NOMO-1 (cell line): Measurements from ENCODE around the gene PKNOX2.

Experiments
- DNase-seq, 2 experiments: peaks; one replicate each; lab custom pipeline; 2025; ENCODE audit not compliant: unreplicated experiment in 2 of 2; lab: John Stamatoyannopoulos, UW

PKNOX2 gene

DNA sequence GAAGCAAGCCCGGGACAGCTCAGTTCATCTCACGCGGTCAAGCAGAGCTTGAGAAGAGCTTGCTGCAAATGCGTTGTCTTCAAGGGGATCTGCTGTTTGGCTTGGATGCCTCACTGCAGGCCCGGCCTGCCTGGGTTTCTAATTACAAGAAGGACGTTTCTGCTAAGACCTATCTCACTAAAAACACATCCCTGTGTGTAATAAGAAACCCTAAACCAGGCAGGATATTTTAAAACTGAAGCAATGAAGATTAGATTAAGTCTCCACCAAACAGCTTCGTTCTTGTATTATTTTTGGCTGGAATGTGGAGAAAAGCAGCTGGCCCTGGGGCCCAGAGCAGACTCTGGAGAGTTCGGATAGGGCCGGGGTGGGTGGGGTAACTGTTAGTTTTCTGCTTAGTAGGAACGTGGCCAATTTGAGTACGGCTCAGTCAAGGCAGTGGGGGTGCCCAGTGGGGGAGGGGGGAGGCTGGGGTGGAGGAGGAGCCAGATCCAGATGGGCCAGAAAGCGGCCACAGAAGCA is 6.0 kb downstream of the PKNOX2 start:
- DNase-seq, result no peak

DNA sequence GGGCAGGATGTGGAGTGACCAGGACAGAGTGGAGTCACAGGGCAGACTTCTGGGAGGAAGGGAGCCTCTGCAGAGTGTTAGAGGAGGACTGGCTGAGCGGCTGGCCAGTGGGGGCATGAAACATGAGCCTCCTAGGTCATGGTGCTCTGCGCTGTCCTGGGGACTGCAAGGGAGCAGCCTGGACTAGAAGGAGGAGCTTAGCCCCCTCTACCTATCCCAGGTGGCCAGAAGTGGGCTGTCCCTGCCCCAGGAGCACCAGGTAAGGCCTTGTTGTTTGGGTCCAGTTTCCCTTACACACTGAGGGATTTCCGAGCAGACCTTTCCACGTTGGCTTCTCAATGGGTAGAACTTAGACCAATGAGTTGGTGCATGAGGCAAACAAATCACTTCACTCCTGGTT is 7.4 kb downstream of the PKNOX2 start:
- DNase-seq, result no peak

DNA sequence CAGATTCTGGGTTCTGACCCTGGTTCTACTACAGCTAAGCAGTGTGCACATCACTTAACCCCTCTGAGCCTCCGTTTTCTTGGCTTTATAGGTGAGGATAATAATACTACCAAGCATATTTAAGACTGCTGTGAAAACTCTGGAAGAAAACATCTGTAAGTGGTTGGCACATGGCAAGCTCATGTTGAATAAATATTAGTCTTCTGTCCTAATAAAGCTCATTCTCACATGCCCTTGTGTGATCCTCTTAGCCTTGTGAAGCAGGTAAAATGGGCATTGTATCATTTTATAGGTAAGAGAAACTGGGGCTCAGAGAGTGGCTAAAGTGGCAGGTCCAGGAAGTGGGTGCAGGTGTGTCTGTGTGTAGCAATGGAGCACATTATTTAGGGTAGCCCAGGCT is 8.5 kb downstream of the PKNOX2 start:
- no peak for DNase-seq

DNA sequence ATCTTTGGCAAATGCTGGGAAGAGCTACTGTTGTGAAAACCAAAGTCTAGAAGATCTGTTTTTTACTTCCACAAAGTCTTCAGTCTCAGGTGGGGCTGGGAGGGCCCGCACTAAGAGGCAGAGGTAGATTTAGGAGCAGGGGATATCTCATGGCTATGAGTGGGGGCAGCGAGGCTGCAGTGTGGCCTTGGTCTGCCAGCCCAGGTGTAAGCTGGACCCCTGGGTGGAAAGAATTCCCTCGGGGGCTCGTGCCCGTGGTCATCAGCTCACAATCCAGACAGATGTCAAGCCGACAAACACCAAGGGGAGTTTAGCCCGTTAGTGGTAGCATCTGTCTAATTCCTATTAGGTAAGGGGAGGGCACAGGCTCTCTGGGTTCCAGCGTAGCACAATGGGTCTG is 9.0 kb downstream of the PKNOX2 start:
- DNase-seq, result no peak

DNA sequence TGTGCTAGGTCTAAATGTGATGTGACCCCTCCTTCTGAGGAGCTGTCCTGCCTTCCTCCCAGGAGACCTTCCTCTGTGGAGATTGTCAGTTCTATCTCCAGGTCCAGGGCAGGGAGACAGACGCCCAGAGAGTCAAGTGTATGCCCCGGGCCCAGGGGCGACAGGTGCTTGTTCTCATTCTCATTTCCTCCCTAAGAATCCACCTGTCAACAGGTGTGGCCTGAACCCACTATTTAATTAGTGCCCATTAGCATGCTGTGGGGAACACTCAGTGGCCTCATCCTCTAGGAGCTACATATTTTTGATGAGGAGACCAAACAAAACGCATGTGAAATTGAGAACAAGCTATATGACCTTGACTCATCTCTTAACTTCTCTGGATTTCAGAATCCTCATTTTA is 9.5 kb downstream of the PKNOX2 start:
- no peak for DNase-seq

DNA sequence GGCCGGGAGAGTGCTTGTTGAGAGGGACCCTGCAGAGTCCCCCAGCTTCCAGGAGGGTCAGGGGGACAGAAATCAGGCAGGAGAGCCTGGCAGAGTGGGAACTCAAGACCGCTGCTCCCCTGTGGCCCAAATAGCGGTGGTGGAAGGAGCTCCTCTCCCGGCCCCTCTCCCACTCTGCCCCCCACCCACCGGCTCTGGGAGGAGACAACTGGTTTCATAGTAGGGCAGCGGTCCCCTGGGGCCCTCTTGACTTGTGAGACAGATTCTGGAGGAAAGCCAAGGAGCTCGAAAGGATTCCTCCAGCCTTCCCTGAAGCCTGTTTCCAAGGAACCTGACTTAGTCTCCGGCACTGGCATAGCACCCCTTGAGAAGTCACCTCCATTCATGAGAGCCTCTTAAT is 10.1 kb downstream of the PKNOX2 start:
- DNase-seq, result no peak

DNA sequence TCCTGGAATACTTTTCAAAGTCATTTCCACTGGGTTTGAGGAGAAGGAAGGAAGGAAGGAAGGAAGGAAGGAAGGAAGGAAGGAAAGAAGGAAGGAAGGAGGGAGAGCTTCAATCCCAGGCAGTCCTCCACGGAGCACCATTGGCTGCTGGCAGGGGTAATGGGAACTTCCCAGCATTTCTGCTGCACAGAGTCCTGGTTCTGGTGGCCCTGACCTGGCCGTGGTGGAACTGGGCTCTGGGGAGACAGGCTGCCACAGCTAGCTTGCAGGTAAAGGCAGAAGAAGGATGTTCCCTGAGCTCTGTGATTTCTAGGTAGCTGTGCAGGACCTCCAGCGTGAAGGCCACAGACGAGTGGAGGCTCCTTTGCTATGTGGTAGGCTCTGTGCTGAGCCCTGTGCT is 10.6 kb downstream of the PKNOX2 start:
- no peak for DNase-seq

DNA sequence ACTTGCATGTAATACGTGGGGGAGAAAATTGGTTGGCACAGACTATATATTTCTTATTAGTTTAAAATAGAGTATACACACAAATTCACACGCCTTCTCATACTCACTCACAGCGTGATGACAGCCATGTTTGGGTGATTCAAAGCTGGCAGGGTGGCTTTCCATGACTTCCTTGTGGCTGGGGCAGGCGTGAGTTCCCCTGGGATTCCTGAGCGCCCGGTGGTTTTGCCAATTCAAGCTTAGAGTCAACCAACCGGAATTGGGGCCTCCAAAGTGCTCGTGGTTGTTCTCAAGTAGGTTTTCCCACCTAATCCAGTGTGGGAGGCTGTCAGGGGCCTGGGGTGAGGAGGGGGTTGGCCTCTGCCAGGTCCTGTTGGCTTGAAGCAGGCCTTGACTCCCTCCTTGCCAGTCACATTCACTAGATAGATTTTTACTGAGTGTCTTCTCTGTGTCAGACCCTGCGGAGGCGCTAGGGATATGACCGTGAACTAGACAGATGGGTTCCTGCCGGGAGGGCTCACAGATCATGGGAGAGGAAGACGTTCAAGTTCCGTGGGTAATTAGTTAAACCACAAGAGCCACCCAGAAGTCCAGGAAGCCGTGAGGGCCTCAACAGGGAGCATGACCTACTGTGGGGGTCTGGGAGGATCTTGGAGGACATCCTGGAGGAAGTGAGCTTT is 11.5 kb downstream of the PKNOX2 start:
- DNase-seq, result peak; percentile 13 to 15

DNA sequence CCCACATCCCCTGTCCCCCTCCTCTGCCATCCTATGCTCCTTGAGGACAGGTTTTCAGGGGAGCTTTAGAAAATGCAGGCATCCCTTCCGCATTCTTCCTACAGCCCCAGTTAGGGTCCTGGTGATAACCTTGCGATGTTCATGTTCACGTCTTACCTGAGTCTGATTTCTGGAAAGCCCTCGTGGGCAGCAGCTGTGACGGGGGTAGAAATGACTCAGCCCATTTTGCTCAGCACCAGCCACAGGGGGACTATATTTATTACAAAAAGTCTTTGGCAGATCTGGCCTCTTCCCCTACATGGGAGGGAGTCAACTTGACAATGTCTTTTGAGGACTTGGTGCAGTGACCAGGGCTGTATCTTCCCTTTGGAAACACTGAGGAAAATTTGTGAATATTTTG is 12.3 kb downstream of the PKNOX2 start:
- DNase-seq, result no peak

DNA sequence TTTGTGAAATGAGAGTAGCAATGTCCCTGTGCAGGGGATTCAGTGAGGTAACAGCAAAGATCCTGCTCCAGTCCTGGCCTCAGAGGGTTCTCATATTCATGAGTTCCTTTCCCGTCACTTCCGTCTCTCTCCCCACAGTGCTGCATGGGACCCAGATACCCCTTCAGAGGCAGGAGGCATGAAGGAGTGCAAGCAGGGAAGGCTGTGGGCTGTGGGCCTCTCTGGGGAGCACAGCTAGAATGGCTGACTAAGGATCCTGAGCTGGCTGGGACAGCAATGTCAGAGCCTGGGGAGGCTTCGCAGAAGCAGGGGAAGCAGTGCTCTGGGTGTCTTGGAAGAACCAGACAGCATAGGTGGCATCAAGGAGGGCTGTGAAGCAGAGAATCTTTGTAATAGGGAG is 13.0 kb downstream of the PKNOX2 start:
- no peak for DNase-seq

DNA sequence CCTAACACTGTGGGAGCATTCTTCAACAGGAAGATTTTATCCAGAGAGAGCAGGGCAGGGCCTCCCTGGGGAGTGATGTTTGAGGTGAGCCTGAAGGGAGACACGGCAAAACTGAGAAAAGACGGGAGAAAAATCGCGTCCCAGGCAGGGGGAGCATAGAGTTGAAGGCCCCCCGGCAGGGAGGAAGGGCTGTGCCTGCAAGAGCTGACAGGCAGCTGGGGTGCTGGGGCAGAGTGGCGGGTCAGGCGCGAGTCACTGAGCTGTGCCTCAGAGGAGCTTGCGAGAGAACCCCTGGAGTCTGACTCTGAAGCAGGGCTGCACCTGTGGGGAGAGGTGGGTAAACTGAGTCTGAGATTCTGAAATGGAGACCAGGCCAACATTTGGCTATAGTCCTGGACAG is 14.8 kb downstream of the PKNOX2 start:
- DNase-seq, result no peak

DNA sequence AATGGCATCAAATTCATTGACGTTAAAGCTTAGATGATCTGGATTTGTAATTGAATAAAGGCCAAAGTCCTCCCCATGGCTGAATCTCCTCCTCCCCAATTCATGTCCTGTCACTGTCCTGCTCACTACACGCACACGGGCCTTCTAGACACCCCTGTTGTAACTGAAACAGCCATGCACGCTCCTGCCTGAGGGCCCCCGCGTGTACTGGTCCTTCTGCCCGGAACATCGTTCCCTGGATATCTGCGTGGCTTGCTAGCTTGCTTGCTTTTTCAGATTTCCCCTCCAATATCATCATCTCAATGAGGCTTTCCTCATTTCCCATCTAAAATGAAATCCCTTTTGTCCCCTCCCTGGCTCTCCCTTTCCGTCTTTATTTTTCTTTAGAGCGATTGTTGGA is 15.3 kb downstream of the PKNOX2 start:
- no peak for DNase-seq

DNA sequence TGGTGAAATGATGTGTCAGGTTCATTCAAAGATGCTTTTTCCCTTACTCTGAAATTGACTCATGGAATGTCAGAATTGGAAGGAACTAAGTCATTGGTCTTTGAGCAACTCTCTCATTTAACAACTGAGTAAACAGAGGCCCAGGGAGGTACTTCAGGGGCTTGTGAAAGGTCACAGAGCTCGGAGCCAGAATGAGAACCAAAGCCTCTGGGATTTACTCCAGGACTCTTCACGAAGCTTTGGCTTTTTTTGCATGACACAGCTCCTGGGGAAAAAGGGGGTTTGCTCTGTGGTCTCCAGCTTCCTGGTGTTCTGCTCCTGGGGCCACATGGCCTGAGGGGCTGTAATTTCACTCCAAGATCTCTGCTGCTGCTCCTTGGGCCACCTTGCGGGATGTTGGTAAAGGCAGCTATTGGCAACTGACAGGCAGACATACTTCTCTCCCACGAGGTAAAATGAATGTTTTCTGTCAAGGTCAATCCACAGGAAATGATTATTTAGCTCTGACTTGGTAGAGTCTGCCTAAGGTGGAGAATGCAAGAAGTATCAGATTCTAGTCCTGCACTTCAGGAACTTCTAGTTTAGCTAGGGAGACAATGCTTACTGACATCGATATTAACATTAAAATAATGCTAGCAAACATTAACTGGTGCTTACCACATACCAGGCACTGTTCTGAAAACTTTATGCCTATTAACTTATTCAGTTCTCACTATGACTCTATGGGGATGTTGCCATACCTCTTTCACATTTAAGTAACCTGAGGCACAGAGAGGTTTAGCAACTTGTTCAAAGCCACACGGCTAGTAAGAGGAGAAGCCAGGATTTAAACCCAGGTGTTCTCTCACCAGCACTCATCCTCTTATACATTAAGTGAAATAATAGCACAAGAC is 16.1 kb downstream of the PKNOX2 start:
- no peak for DNase-seq

DNA sequence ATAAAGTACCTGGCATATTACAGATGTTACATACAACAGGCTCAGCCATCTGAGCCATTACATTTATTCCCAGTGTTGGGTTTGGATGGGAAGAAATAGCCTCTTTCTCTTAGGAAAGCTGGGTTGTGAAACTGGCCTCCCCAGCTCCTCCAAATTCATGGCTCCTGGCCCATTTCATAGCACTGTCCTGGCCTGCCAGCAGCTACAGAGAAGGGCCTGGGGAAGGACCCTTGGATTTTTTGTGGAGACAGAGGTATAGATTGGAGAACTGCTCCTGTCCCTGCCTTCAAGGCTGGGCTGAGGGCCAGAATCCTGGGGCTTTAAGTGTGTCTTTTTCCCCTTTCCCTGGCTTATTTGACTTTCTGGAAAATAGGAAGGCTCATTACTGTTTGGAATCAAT is 18.0 kb downstream of the PKNOX2 start:
- DNase-seq, result no peak

DNA sequence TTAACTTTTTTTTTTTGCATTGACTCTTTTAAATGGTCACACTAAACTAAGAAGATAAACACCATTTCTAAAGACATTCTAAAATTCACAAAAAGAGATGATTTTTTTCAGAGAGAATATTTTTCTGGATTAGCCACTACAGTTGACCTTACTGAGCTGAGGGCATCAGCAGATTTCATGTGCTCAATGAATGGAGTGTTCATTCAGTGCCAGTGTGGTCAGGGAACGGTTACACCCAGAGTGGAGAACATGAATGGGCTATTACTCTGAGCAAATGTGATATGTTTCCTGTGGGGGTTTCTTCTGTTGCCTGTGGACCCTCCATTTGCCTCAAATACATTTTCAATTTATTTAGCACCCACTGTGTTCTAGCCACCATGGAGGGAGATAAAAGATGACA is 19.1 kb downstream of the PKNOX2 start:
- DNase-seq, result no peak

DNA sequence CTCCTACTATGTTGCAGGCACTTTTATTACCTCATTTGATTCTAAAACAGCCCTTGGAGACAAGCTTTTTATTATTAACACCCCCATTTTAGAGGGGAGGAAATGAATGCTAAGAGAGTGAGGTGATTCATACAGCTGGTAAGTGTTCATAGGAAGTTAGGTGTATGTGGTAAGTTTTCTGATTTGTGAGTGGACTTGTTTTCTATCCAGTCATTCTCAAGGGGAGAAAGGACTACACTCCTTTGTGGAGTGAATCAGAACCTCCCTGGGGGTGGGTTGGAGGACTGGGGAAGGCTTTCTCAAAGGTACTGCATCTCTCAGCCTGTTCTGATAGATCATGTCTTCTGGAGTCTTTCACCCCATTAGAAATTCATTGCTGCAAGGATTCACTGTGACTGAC is 23.5 kb downstream of the PKNOX2 start:
- DNase-seq, result no peak

DNA sequence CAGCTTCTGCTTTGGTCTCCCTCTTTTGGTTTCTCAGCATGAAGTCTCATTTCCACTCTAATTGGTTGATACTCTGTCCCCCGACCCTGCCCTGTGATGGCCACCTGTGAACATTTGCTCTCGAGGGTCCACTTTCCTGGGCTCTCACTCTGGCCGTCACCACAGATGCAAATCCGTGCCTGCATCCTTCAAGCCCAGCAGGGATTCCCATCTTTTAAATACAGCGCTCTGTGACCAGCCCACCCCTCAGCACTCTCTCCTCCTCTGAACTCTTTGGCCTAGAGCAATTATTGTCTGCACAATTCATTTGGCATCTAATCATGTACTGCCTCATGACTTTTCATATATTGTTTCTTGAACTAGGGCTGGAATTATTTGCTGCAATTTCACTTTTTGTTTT is 26.0 kb downstream of the PKNOX2 start:
- DNase-seq, result no peak

DNA sequence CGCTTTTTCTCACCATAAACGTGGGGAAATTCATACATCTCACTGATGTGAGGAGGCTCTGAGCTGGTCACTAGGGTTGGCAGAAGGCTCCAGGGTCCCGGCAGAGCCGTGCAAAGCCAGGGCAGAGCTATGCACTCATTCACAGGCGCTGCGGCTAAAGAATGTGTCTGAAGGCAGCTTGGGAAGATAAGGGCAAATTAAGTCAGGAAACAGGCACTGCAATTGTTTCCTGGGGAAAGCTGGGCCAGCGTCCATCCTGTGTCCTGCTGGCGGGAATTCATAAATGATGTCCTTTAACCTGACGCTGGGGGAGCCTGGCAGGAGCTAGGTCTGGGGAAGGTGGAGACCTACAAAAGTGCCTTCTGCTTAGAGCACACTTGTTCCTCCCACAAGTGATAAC is 27.6 kb downstream of the PKNOX2 start:
- no peak for DNase-seq

DNA sequence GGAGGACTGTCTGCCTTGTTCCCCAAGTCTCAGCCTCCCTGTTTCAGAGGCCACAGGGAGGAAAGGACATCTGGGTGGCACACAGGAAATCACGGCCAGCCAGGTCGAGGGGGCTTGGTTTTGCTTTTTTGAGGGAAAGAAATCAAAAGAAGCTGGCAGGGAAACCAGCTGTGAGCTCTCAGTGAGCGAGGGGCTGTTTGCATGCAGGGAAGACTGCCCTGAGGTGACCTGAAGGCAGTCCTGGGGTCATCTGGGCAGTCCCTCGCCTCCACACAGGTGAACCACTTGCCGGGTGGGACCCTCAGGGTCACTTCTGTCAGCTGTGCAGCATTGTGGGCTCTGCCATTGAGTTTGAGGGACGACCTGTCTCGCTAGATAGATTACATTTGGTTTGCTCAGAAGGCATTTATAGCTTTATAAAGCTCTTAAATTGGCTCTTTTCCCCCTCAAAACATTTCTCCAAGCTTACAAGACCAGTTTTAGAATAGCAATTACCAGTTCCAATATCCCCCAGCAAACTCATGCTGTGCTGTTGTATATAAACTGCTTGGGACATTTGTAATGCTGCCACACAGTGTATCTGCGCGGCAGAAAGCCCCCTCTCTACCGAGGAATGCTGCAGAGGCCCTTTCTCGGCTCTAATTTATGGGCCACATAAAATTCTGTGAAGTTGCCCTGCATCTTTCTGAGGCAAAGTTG is 28.3 kb downstream of the PKNOX2 start:
- DNase-seq, result no peak

DNA sequence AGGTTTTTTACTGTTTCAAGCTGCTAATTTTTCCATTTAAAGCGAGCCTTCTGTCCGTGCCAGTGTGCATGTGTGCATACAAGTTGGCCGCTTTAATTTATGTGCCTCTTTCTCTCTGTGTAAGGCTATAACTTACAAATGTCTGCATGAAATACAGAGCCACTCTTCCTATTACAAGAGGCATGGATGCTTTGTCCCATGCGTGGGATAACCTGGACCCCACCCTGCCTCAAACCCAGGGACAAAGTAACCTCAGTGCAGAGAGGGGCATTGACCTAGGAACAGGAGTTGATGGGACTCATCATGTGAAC is 28.8 kb downstream of the PKNOX2 start:
- no peak for DNase-seq

DNA sequence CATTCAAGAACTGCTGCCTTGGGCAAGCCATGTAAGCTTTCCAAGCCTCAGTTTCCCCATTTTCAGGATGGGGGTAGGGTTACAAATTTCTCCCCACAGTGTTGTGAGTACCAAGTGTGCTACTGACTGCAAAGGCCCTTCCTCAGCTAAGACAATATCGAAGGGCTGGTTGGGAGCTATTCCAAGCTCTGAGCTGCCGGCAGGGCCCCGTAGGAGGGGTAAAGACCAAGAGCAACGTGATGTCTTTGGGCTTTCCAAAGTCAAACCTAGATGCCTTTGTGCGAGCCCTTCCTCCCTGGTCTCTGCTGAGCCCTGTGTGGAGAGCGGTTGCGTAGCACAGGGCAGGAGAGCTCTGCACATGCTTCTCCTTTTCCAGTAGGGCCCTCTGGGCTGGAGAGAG is 29.3 kb downstream of the PKNOX2 start:
- no peak for DNase-seq

DNA sequence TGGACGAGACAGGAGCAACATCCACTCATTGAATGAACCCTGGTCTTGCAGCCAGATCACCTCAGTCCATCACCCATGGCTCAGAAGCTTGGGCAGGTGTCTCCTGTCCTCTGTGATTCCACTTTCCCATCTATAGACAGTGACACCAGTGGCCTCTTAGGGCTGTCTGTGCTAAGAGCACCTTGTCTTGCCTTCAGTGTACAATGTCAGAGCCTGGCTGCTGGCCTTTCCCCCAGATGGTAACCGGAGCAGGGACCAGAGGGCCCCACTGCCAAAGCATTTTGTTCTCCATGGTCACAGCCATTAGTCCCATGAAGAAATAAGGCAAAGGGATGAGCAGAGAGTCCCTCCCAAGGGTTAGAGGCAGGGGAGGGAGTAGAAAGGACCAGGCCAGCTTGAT is 35.4 kb downstream of the PKNOX2 start:
- no peak for DNase-seq
